Karpas-422 (cell line): ENCODE measurements around the gene CD82. TPM values are rescaled to one million over a fixed set of nuclear protein-coding genes. Genes with fewer than 3 reads are reported as not detected.

ENCODE experiments used
- DNase-seq: peaks from one replicate; pipeline ENCODE4 v3.0.0-alpha.2; 2015
- H2AFZ ChIP-seq: fragments of 200-600 bp; sonication (generic); 2 replicates; pipeline ENCODE4 v1.6.1; 2014; ENCODE audit warnings: antibody characterized with exemption, low read length, mixed read lengths
- H3K27ac ChIP-seq: fragments of 200-600 bp; sonication (generic); 2 replicates; pipeline ENCODE4 v1.5.1; 2014; ENCODE audit warnings: mild to moderate bottlenecking, low read length, moderate library complexity
- H3K27me3 ChIP-seq: fragments of 200-600 bp; sonication (generic); 2 replicates; pipeline ENCODE4 v1.6.1; 2014; ENCODE audit warnings: low read length, mixed read lengths
- H3K36me3 ChIP-seq: fragments of 200-600 bp; sonication (generic); 2 replicates; pipeline ENCODE4 v1.6.1; 2014; ENCODE audit warnings: low read length, mixed read lengths; ENCODE audit not compliant: insufficient read depth
- H3K4me1 ChIP-seq: fragments of 200-600 bp; sonication (generic); 2 replicates; pipeline ENCODE4 v1.6.1; 2014; ENCODE audit warnings: mild to moderate bottlenecking, low read length, mixed read lengths
- H3K4me2 ChIP-seq: fragments of 200-600 bp; sonication (generic); 2 replicates; pipeline ENCODE4 v1.6.1; 2014; ENCODE audit warnings: low read length, low read depth, mild to moderate bottlenecking; ENCODE audit not compliant: poor library complexity, severe bottlenecking
- H3K4me3 ChIP-seq: fragments of 200-600 bp; sonication (generic); 2 replicates; pipeline ENCODE4 v1.5.1; 2014; ENCODE audit warnings: mild to moderate bottlenecking, antibody characterized with exemption, low read length, mixed read lengths
- H3K79me2 ChIP-seq: fragments of 200-600 bp; sonication (generic); 2 replicates; pipeline ENCODE4 v1.6.1; 2014; ENCODE audit warnings: mild to moderate bottlenecking, low read length, mixed read lengths
- H3K9ac ChIP-seq: fragments of 200-600 bp; sonication (generic); 2 replicates; pipeline ENCODE4 v1.6.0; 2014; ENCODE audit warnings: low read length
- H3K9me2 ChIP-seq: fragments of 200-600 bp; sonication (generic), shearing (Covaris generic); replicated peaks from 2 replicates; pipeline ENCODE4 v1.6.0; 2014; ENCODE audit warnings: mild to moderate bottlenecking, low read length, moderate library complexity; ENCODE audit not compliant: insufficient read depth
- H3K9me3 ChIP-seq: fragments of 300-700, 200-600 bp; sonication (generic); 2 replicates; pipeline ENCODE4 v1.6.1; 2014; ENCODE audit warnings: low read length, mixed read lengths
- H4K20me1 ChIP-seq: fragments of 200-600 bp; sonication (generic); 2 replicates; pipeline ENCODE4 v1.6.1; 2014; ENCODE audit warnings: mild to moderate bottlenecking, antibody characterized with exemption, low read length, low read depth; ENCODE audit not compliant: insufficient read depth
- total RNA-seq: library from RNA; depleted of rRNA; stranded (reverse); fragments of >200 nt; shearing (Covaris generic); gene quantifications from 2 replicates; pipeline ENCODE4 v1.2.3, GENCODE V29; 2014; ENCODE audit warnings: low replicate concordance; rRNA removed

The CD82 gene, protein sequence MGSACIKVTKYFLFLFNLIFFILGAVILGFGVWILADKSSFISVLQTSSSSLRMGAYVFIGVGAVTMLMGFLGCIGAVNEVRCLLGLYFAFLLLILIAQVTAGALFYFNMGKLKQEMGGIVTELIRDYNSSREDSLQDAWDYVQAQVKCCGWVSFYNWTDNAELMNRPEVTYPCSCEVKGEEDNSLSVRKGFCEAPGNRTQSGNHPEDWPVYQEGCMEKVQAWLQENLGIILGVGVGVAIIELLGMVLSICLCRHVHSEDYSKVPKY
- total RNA-seq = 22.2 and 39.5 TPM in 2 replicates

DNA sequence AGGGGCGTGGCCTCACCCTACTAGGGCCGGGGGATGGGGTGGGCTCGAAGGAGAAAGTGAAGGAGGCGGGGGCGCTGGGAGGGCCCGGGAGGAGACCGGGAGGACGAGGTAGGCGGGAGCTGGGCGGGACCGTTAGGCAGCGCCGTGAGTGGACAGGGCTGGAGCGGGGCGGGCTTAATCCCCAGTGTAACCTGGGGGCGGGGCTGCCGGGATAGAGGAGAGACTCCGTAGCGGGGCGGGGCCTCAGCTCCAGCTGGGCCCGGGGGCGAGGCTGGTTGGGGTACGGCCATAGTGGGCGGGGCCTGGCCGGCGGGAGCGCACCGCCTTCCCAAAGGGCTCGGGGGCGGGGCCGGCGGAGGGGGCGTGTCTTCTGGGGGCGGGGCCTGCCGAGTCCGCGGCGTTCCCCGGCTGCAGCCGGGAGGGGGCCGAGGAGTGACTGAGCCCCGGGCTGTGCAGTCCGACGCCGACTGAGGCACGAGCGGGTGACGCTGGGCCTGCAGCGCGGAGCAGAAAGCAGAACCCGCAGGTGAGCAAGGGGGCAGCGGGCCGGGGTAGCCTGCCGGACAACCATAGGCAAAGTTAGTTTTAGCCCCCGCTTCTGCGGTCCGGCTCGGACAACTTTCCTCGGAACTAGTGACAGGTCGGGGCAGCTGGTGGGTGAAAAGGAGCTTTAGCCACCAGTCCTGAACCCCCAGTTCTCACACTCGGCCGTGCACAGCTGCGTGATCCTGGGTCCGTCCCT lies at the start of gene CD82:
TSS of gene CD82 (plus strand) at position 453 of the 742 bp plus-strand sequence. CDS start 29,000 bp downstream, outside the sequence.
- H3K4me3 ChIP-seq = peak within 1 kb of the TSS; percentile 65
- 0 out of 2 replicates have a peak, but pooled peaks cover 6% of the 10 kb centered on the region for H4K20me1 ChIP-seq
- H3K9me2 ChIP-seq = no peaks in the 10 kb centered on the region
- H3K27me3 ChIP-seq = no peaks in the 10 kb centered on the region
- DNase-seq = peak; percentile 99
- H2AFZ ChIP-seq = peak within 1 kb of the TSS; percentile 89
- H3K36me3 ChIP-seq = no peaks in the 10 kb centered on the region
- H3K9ac ChIP-seq = peak within 1 kb of the TSS; percentile 72
- H3K4me2 ChIP-seq = peak within 1 kb of the TSS; percentile 67
- H3K9me3 ChIP-seq = no peaks in the 10 kb centered on the region
- peaks cover 6% of the 10 kb centered on the region; the same call in 1 of the 2 replicates for H3K79me2 ChIP-seq
- peaks cover 51% of the 10 kb centered on the region for H3K4me1 ChIP-seq
- H3K27ac ChIP-seq = peak within 1 kb of the TSS; percentile 30

DNA sequence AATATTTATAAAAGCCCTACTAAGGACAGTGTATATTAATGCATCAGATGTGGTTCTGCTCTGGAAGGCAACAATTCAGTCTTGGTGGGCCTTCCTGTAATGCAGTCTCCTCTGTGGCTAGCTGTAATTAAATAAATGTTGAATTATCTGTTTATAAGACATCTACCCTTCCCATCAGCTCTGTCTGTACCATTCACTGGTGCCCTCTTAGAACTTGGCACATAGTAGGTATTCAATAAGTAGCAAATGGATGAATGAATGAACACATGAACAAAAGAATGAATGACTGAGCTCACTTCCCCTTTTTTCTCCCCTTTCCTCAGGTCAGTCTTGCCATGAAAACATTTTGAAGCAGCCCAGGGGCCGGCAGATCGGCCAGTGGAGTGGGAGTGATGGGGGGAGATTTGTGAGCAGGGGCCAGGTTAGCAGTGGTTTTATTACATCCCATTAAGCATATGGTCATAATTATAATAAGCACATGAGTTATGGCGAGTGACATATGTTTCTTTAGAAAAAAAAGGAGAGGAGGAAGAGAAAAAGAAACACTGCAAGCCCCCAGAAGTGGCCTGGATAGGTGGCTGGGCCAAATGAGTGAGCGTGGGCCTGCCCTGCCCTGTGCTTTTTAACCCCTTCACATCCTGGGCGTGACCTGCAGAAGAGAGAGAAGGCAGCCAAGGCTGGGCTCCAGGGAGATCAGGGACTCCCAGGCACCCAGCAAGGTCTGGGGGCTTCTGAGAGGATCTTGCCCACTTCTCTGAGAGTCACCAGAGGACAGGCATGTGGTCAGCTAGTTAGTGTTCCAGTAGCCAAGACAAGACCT lies 48.6 kb upstream of the CD82 start:
- H4K20me1 ChIP-seq = no peaks in the 10 kb centered on the region
- H3K9ac ChIP-seq = no peak overlapping the region
- H3K79me2 ChIP-seq = no peaks in the 10 kb centered on the region
- H3K27me3 ChIP-seq = no peaks in the 10 kb centered on the region
- H3K4me2 ChIP-seq = no peak overlapping the region
- H3K4me1 ChIP-seq = no peaks in the 10 kb centered on the region
- H2AFZ ChIP-seq = no peak overlapping the region
- no peaks in the 10 kb centered on the region for H3K9me3 ChIP-seq
- H3K27ac ChIP-seq = no peak overlapping the region
- H3K4me3 ChIP-seq = no peak overlapping the region
- DNase-seq = no peak
- H3K36me3 ChIP-seq = no peaks in the 10 kb centered on the region
- H3K9me2 ChIP-seq = no peaks in the 10 kb centered on the region

DNA sequence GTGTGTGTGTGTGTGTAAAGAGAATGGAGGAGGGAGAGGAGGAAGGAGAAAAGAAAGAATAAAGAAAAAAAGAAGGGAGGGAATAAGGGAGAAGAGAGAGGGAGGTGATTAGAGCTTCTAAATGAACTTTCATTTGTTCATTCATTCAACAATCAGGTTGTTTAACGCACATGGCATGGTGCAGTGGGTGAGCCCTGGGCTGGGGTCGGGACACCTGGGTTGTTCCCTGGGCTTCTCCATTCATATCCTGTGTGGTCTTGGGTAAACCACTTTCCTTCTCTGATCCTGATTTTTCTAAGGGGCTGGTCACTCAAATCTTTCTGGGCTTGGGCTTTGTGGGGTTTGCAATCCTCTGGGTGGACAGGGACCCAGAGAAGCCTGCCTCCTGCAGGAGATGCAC lies 47.9 kb upstream of the CD82 start:
- Histone ChIP-seq H3K27ac (no peak overlapping the region), H3K9me3 (no peaks in the 10 kb centered on the region), H4K20me1 (no peaks in the 10 kb centered on the region), H3K4me3 (no peak overlapping the region), H2AFZ (no peak overlapping the region), H3K9me2 (no peaks in the 10 kb centered on the region), H3K4me2 (no peak overlapping the region), H3K9ac (no peak overlapping the region), H3K27me3 (no peaks in the 10 kb centered on the region), H3K36me3 (no peaks in the 10 kb centered on the region), H3K4me1 (no peaks in the 10 kb centered on the region), H3K79me2 (no peaks in the 10 kb centered on the region)
- no peak for DNase-seq

DNA sequence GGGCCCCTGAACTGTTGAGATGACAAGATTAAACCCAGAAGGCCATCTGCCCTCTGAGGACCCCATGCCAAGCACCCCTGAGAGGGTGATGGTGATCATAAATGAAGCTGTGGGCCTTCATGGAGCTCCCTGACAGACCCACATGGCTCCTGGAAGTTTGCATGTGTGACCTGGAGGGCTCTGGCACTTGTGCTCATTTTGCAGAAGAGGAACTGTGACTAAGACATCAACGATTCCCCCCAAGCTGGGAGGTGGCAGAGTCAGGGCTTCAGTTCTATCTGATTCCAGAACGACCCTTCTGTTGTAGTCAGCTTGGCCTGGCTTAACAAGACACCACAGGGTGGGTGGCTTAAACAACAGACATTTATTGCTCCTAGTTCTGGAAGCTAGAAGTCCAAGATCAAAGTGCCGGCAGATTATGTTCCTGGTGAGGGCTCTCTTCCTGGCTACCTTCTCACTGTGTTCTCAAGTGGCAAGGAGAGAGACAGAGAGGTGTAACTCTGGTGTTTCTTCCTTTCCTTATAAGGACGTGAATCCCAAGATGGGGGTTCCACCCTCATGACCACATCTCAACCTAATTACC lies 46.4 kb upstream of the CD82 start:
- Histone ChIP-seq H3K27me3 (no peaks in the 10 kb centered on the region), H3K4me1 (no peaks in the 10 kb centered on the region), H3K9me3 (no peaks in the 10 kb centered on the region), H2AFZ (no peak overlapping the region), H4K20me1 (no peaks in the 10 kb centered on the region), H3K79me2 (no peaks in the 10 kb centered on the region), H3K9ac (no peak overlapping the region), H3K4me2 (no peak overlapping the region), H3K36me3 (no peaks in the 10 kb centered on the region), H3K27ac (no peak overlapping the region), H3K9me2 (no peaks in the 10 kb centered on the region), H3K4me3 (no peak overlapping the region)
- no peak for DNase-seq

DNA sequence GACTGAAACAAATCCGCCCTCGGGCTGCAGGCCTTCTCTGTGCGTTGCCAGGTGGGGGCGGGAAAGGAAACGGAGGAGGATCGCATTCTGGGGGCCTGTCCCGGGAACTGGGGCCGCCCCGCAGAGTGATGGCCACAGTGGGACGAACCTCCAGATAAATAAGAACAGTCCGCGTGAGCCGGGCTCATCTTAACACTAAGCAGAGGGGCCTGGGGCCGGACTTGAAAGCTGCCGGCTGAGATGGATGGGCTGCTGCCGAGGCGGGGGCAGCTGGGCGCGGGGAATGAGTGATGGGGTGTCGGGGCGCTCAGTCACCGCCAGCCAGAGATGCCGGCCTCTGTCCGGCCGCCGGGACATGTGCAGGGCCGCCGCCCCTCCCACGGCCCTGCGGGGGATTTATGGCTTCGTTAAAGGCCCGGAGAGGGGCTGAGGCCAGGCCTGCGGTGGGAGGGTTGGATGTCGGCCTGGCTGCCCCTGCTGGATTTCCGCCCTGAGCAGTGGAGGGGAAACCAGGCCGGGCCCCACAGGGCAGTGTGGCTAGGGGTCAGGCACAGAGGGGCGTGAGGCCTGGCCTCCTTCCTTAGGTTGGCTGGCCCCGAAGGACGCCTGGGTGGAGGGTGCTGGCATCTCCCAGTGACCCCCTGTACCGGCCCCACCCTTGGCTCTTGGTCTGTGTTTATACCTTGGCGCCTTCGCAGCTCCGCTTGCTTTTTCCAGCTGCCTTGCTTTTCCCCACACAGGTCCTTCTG lies 45.3 kb upstream of the CD82 start:
- Histone ChIP-seq H4K20me1 (no peaks in the 10 kb centered on the region), H3K79me2 (no peaks in the 10 kb centered on the region), H2AFZ (no peak overlapping the region), H3K36me3 (no peaks in the 10 kb centered on the region), H3K27me3 (no peaks in the 10 kb centered on the region), H3K4me2 (no peak overlapping the region), H3K4me1 (no peaks in the 10 kb centered on the region), H3K9ac (no peak overlapping the region), H3K9me3 (no peaks in the 10 kb centered on the region), H3K4me3 (no peak overlapping the region), H3K27ac (no peak overlapping the region), H3K9me2 (no peaks in the 10 kb centered on the region)
- no peak for DNase-seq

DNA sequence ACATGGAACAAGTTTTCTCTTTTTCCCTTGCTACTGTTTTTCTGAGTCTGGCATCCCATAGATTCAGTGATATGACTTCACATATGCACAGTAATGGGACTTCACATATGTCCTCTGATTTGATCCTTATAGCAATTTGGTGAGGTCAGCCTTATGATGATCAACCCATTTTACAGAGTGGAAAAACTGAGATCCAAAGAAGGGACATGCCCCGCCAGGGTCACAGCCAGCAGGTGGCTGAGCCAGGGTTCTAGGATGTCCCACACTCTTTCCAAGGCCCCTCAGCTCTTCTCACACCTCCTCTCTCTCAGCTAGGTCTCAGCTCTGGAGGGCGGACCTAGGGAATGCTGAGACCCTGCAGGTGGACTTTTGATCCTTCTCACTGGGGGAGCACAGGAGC lies 44.3 kb upstream of the CD82 start:
- Histone ChIP-seq H3K36me3 (no peaks in the 10 kb centered on the region), H3K9ac (no peak overlapping the region), H3K79me2 (no peaks in the 10 kb centered on the region), H4K20me1 (no peaks in the 10 kb centered on the region), H3K9me3 (no peaks in the 10 kb centered on the region), H3K4me1 (no peaks in the 10 kb centered on the region), H3K4me3 (no peak overlapping the region), H3K27ac (no peak overlapping the region), H3K4me2 (no peak overlapping the region), H2AFZ (no peak overlapping the region), H3K9me2 (no peaks in the 10 kb centered on the region), H3K27me3 (no peaks in the 10 kb centered on the region)
- DNase-seq = no peak

DNA sequence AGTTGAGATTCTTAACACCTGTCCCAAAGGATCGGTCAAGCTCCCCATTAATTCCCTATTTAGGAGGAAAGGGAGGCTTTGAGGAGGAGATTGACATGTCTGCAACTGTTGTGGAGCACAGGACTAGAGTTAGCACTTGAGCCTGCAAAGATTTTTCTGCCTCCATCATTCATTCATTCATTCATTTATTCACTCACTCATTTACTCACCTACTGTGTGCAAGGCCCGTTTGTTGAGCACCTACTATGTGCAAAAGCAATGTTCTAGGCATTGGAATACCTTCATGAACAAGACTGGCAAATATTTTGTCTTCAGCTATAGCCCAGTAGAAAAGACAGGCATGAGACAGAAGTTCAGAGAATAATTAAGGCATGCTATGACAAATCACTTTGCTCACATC lies 43.2 kb upstream of the CD82 start:
- DNase-seq = no peak
- Histone ChIP-seq H3K36me3 (no peaks in the 10 kb centered on the region), H3K4me2 (no peak overlapping the region), H3K79me2 (no peaks in the 10 kb centered on the region), H3K9me2 (no peaks in the 10 kb centered on the region), H3K27ac (no peak overlapping the region), H2AFZ (no peak overlapping the region), H3K9ac (no peak overlapping the region), H3K4me1 (no peaks in the 10 kb centered on the region), H3K9me3 (no peaks in the 10 kb centered on the region), H4K20me1 (no peaks in the 10 kb centered on the region), H3K27me3 (no peaks in the 10 kb centered on the region), H3K4me3 (no peak overlapping the region)
